Lower lobe of right lung (tissue), 2 donors: ENCODE measurements around the gene MYADML2. TPM values are rescaled to one million over a fixed set of nuclear protein-coding genes. Genes with fewer than 3 reads are reported as not detected.

Experiments
- ATAC-seq, 2 donors: fragments of 200-7000 bp; cut with Tn5 transposase; one replicate each; pipeline ENCODE4 v1.9.1; 2020 to 2022; ENCODE audit warnings: mild to moderate bottlenecking in 2 of 2, moderate library complexity in 2 of 2
- DNase-seq: peaks from one replicate; pipeline ENCODE4 v3.0.0-alpha.2; 2020
- H3K27ac ChIP-seq: fragments of 200-600 bp; one replicate; pipeline ENCODE4 v1.8.0; 2022
- H3K27me3 ChIP-seq: fragments of 200-600 bp; one replicate; pipeline ENCODE4 v1.8.0; 2022; ENCODE audit warnings: low read depth
- H3K36me3 ChIP-seq: fragments of 200-600 bp; one replicate; pipeline ENCODE4 v1.8.0; 2022; ENCODE audit warnings: mild to moderate bottlenecking
- H3K4me1 ChIP-seq: fragments of 200-600 bp; one replicate; pipeline ENCODE4 v1.8.0; 2022
- H3K4me3 ChIP-seq: fragments of 200-600 bp; one replicate; pipeline ENCODE4 v1.8.0; 2022; ENCODE audit warnings: mild to moderate bottlenecking
- H3K9me3 ChIP-seq: fragments of 200-600 bp; one replicate; pipeline ENCODE4 v1.8.0; 2022
- CTCF ChIP-seq: fragments of 200-600 bp; IDR thresholded peaks from one replicate; pipeline ENCODE4 v1.8.0; 2022; ENCODE audit warnings: antibody characterized with exemption, mild to moderate bottlenecking
- intact Hi-C: fragments of 100-400 bp; cut with DNase I; formaldehyde crosslinking; loops from one replicate; pipeline ENCODE4 v1.11.0; 2022
- total RNA-seq: library from RNA; stranded (reverse); fragmentation: NEBNext Ultra II Directional; extraction: Animal tissue kit (Norgen Biotek cat#: 25700); gene quantifications from one replicate; pipeline ENCODE4 v1.2.1, GENCODE V29; 2021
- donor health status: DM: no; HTN: yes; CAD: no; lungs with severe emphysema.

MYADML2 gene
- total RNA-seq, 1 donor from 2014 or later, result not detected

DNA sequence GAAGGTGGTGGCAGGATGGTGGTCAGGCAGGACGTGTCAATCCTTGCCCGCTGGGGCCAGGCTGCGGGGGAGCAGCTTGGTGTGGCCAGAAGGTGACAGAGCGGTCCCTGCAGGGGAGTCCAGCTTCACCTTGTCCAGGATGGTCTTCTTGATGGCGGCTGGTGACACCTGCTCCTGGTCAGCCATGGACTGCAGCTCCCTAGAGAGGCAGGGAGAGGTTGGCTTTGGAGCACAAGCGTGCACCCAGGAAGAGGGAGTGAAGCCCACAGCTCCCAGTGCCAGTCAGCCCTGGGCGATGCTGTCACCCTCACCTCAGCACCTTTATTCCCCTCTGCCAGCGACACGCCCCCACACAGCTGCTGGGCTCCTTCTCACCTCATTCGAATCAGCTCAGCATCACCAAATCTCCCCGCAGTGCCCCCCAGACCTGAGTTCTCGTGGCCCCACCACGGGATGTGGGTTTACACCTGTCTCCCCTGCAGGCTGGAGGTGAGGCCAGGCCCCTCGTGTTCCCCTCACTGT, 13.8 kb downstream of the MYADML2 start:
- no peaks in the 10 kb centered on the region for H3K9me3 ChIP-seq
- DNase-seq (no peak), ATAC-seq (no peak)
- no peak overlapping the region for H3K27ac ChIP-seq
- intact Hi-C loops, result no loop called here
- no peak for TF ChIP-seq CTCF
- H3K4me1 ChIP-seq, result peaks cover 7% of the 10 kb centered on the region
- no peaks in the 10 kb centered on the region for H3K36me3 ChIP-seq
- H3K27me3 ChIP-seq, result peaks cover 15% of the 10 kb centered on the region
- H3K4me3 ChIP-seq, result no peak overlapping the region

- no peak for DNase-seq
- intact Hi-C loops, result no loop called here
- TF ChIP-seq CTCF, result no peak
- peaks cover 11% of the 10 kb centered on the region for H3K4me1 ChIP-seq
- no peaks in the 10 kb centered on the region for H3K9me3 ChIP-seq
- no peaks in the 10 kb centered on the region for H3K36me3 ChIP-seq
- no peak for ATAC-seq
- no peak overlapping the region for H3K4me3 ChIP-seq
- no peak overlapping the region for H3K27ac ChIP-seq
- H3K27me3 ChIP-seq, result peaks cover 17% of the 10 kb centered on the region
These were observed 14.6 kb downstream of the MYADML2 start for GRCh38 chr17:81932333-81932983.

DNA sequence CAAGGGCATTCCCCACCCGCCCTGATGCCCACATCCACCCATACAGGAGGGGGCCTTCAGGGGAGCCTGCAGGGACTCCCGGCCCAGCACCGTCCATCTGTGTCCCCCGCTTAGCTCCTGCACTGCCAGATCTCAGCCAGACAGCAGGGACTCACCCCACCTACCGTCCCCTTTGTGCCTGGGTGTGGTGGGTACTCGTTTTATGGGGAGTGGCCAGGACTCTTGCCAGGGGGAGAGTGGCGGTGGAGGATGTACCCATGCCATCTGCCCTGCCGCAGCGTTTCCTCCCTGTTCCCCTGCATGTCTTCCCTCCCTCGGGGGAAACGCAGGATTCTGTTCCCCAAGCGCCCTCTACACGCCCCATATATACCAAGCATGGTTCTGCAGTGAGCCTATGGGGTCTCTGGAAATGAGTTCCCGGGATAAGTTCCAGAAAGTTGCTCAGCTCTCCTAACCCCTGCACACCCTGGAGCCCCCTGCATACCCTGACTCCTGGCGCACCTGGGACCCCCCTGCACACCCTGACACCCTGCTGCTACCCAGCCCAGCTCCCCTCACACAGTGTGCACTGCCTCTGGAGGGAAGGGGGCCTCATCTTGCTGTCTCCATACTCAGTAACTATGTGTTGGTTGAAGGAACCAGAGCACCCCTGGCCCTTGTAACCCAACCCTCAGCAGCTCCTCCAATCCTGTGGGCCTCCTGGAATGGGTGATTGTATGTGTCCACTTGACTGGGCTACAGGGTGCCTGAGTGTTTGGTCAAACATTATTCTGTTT, 15.3 kb downstream of the MYADML2 start:
- ATAC-seq (no peak), DNase-seq (no peak)
- H3K4me1 ChIP-seq, result peaks cover 11% of the 10 kb centered on the region
- peaks cover 16% of the 10 kb centered on the region for H3K27me3 ChIP-seq
- intact Hi-C loops, result no loop called here
- H3K27ac ChIP-seq, result no peak overlapping the region
- no peak for TF ChIP-seq CTCF
- no peaks in the 10 kb centered on the region for H3K36me3 ChIP-seq
- no peaks in the 10 kb centered on the region for H3K9me3 ChIP-seq
- H3K4me3 ChIP-seq, result no peak overlapping the region

GRCh38 chr17:81931189-81931556, 15.9 kb downstream of the MYADML2 start:
- no peak for TF ChIP-seq CTCF
- no peak overlapping the region for H3K4me3 ChIP-seq
- H3K9me3 ChIP-seq, result no peaks in the 10 kb centered on the region
- ATAC-seq (no peak), DNase-seq (no peak)
- H3K36me3 ChIP-seq, result no peaks in the 10 kb centered on the region
- H3K27me3 ChIP-seq, result peaks cover 13% of the 10 kb centered on the region
- no peak overlapping the region for H3K27ac ChIP-seq
- peaks cover 13% of the 10 kb centered on the region for H3K4me1 ChIP-seq
- intact Hi-C loops, result no loop called here

DNA sequence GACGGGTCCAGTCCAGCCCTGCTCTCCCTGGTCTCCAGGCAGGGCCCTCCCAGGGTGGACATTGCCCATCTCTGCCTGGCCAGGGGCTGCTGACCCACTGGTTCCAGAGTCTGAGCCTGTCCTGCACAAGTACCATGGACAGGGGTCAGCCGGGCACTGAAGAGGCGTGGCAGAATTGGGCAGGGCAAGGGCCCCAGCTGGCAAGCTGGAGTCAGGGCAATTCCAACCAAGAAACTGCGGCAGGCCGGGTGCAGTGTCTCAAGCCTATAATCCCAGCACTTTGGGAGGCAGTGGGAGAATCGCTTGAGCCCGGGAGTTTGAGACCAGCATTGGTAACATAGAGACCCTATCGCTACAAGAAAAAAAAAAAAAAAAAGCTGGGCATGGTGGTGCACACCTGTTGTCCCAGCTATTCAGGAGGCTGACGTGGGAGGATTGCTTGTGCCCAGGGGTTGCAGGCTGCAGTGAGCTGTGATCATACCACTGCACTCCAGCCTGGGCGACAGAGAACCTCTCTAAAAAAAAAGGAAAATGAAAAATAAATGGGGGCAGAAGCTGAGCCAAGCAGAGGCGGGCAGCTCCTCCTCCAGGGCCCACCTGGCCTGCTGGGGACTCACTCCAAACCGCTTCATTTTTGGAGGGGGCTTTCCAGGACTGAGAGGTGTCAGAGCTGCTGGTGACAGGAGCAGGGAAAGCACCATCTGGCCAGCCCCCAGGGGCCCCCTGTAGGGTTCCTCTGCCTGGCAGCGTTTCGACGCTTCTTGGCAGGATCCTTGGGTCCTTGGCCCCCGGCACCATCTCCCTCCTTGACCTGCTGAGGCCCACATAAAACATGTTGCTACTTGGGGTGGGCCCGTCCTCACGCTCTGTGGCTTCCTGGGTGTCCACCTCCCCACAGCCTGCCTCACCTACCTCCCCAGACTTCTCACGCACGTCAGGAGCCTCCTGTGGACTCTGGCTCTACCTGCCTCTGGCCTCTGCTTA, 16.6 kb downstream of the MYADML2 start:
- ATAC-seq (no peak), DNase-seq (no peak)
- H3K9me3 ChIP-seq, result no peaks in the 10 kb centered on the region
- H3K4me3 ChIP-seq, result no peak overlapping the region
- intact Hi-C loops, result no loop called here
- peaks cover 20% of the 10 kb centered on the region for H3K4me1 ChIP-seq
- no peak for TF ChIP-seq CTCF
- no peak overlapping the region for H3K27ac ChIP-seq
- peaks cover 13% of the 10 kb centered on the region for H3K27me3 ChIP-seq
- no peaks in the 10 kb centered on the region for H3K36me3 ChIP-seq
